Activated CD4-positive, alpha-beta T cell treated with anti-CD3 and anti-CD28 coated beads for 36 hours (primary cell): ENCODE results near the gene HDAC4. TPM values are rescaled to one million over a fixed set of nuclear protein-coding genes. Genes with fewer than 3 reads are reported as not detected.

Experiments used
- ATAC-seq: fragments of 200-7000 bp; cut with Tn5 transposase; one replicate; pipeline ENCODE4 v1.10.0; 2021; ENCODE audit warnings: mild to moderate bottlenecking, moderate library complexity
- CTCF ChIA-PET: fragments of 350-600 bp; sonication (Branson Sonifier 250); formaldehyde crosslinking; loops from one replicate; lab custom pipeline; 2021; ENCODE audit warnings: antibody characterized with exemption; lab: Charles Lee
- POLR2A ChIA-PET: fragments of 350-600 bp; sonication (Branson Sonifier 250); formaldehyde crosslinking; loops from one replicate; lab custom pipeline; 2021; ENCODE audit warnings: antibody characterized with exemption, inconsistent platforms; lab: Charles Lee
- DNase-seq: peaks from one replicate; pipeline ENCODE4 v3.0.0-alpha.2; 2020
- H3K27ac Mint-ChIP-seq: one replicate; pipeline ENCODE4 v1.8.0; 2021; ENCODE audit warnings: mixed read lengths
- H3K27me3 Mint-ChIP-seq: one replicate; pipeline ENCODE4 v1.8.0; 2021; ENCODE audit warnings: mixed read lengths
- H3K36me3 Mint-ChIP-seq: one replicate; pipeline ENCODE4 v1.8.0; 2021; ENCODE audit warnings: low read depth, mixed read lengths
- H3K4me1 Mint-ChIP-seq: one replicate; pipeline ENCODE4 v1.8.0; 2021; ENCODE audit warnings: mixed read lengths
- H3K4me3 Mint-ChIP-seq: one replicate; pipeline ENCODE4 v1.8.0; 2021; ENCODE audit warnings: mild to moderate bottlenecking, moderate library complexity, mixed read lengths
- H3K9me3 Mint-ChIP-seq: one replicate; pipeline ENCODE4 v1.8.0; 2021; ENCODE audit warnings: low read depth, mixed read lengths
- intact Hi-C, 2 experiments: fragments of 100-400 bp; cut with DNase I in 1 of 2; cut with micrococcal nuclease in 1 of 2; formaldehyde crosslinking; loops; one replicate each; pipeline versions ENCODE4 v1.14.2 to v1.15.1; 2022 to 2024; cut with DNase I, micrococcal nuclease
- total RNA-seq, 2 experiments: library from RNA; stranded (reverse); gene quantifications; one replicate each; pipeline ENCODE4 v1.2.3, GENCODE V29; 2021

The HDAC4 gene
- total RNA-seq, 2 experiments from 2014 or later, result 25.4 to 30.4 TPM

DNA sequence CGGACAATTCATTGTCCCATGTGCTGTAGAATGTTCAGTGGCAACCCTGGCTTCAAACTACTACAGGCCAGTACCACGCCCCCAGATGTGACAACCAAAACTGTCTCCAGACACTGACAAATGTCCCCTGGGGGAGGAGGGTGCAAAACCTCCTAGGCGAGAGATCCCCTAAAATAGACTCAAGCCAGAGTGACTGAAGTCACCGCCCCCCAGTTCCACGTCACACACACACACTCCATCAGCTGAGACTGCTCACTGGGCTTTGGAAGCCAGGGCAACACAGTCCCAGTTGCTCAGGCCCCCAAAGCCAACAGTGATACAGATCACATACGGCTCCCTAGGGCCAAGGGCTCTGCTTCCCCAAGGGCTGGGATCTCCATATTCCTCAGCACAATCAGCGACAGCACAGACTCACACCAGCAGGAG, 19.1 kb downstream of the HDAC4 start:
- peak overlapping the region; percentile 94 for H3K27ac Mint-ChIP-seq
- ChIA-PET POLR2A (interaction anchor here (0.9 to 2.6 kb wide), 11 partner anchors 11 to 165 kb away, joined by 3 to 40 read pairs (median 6); partner anchors contain the start of gene HDAC4), CTCF (interaction anchor here (0.7 to 2.9 kb wide), 12 partner anchors 11 to 502 kb away, joined by 3 to 21 read pairs (median 5); no protein-coding TSS in a partner anchor)
- H3K4me3 Mint-ChIP-seq, result peak overlapping the region; percentile 62
- H3K36me3 Mint-ChIP-seq, result peaks cover 10% of the 10 kb centered on the region
- ATAC-seq (peak; percentile 45), DNase-seq (peak; percentile 68)
- no peaks in the 10 kb centered on the region for H3K27me3 Mint-ChIP-seq
- intact Hi-C loops, result loop anchor here (1.0 to 2.0 kb wide), 15 partner anchors 12 to 546 kb away; partner anchors contain the start of gene HDAC4 (in 2 of the 2)
- no peaks in the 10 kb centered on the region for H3K9me3 Mint-ChIP-seq
- H3K4me1 Mint-ChIP-seq, result peaks cover 40% of the 10 kb centered on the region

DNA sequence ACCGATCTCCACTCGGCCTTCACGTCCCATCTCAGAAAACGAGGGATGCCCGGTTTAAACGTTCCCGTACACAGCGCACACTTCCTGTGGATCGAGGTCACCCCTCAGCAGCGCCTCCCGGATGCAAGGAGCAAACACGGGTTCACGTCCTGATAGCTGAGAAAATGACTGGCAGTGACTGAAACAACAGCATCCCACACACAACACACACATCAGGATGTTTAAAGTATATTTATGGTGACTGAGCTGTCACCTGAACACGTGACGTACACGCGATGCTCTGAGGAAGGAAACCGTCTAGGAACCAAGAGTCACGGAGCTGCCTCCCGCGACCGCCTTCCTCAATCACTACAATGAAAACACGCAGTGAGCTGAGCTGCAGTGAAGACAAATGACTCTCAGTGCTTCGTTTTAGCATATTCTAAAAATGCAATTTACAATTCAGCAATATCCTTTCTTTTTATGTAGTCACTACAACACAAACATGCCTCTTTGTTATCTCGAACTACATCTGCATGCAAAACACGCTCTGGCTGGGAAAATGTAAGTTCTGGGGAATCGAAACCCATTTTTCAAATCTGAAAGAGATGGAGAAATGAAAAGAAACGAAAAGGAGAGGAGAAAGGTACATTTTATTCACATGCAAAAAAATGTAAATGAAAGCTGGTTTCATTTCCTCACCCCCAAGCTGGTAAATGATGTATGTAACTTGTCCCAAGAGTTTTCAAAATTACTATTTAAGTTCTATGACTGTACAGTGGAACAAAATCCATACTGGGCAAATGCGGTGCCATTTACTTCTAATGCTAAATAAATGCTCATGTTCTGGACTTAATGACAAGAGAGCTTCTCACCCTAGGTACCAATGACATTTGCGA, 19.8 kb downstream of the HDAC4 start:
- intact Hi-C loops, result loop anchor here (1.0 to 2.0 kb wide), 16 partner anchors 12 to 546 kb away; partner anchors contain the start of gene HDAC4 (in 2 of the 2)
- CTCF ChIA-PET, result interaction anchor here (0.6 to 2.9 kb wide), 14 partner anchors 11 to 503 kb away, joined by 3 to 21 read pairs (median 5); no protein-coding TSS in a partner anchor

DNA sequence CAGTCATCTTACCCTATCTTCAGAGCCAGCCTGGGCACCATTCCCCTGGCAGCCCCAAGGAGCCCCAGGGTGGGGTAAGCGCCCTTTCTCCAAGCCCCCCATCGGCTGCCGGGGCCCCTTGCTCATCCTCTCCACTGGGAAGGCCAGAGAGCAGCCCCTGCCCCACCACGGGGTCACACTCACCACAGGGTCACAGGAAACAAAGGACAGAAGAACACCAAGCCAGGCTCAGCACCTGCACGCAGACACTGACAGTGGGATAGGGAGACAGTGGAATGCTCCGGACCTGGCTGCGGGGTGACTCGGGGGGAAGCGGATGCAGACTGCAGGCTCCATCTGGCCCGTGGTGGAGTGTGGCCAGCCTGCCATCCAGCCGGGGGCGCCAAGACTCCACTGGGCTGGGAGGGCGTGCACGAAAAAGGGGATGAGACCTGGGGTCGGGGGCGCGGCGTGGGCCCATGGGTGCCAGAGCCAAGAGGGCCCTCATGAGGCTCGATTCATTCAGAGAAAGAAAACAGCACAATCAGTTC, 21.1 kb downstream of the HDAC4 start:
- no peaks in the 10 kb centered on the region for H3K9me3 Mint-ChIP-seq
- no peaks in the 10 kb centered on the region for H3K27me3 Mint-ChIP-seq
- no peak overlapping the region for H3K4me3 Mint-ChIP-seq
- ChIA-PET POLR2A (interaction anchor here (2.4 to 2.6 kb wide), 2 partner anchors 10 to 19 kb away, joined by 9 to 40 read pairs; no protein-coding TSS in a partner anchor), CTCF (interaction anchor here (0.6 to 2.1 kb wide), 4 partner anchors 9 to 91 kb away, joined by 5 to 21 read pairs (median 8); no protein-coding TSS in a partner anchor)
- peaks cover 40% of the 10 kb centered on the region for H3K4me1 Mint-ChIP-seq
- intact Hi-C loops, result loop anchor here (1.0 to 2.0 kb wide), 6 partner anchors 52 to 163 kb away; no protein-coding TSS in a partner anchor
- DNase-seq (no peak), ATAC-seq (no peak)
- peaks cover 10% of the 10 kb centered on the region for H3K36me3 Mint-ChIP-seq
- no peak overlapping the region for H3K27ac Mint-ChIP-seq

More for the DNA sequence above, 19.8 kb downstream of the HDAC4 start:
- H3K4me1 Mint-ChIP-seq, result peaks cover 40% of the 10 kb centered on the region
- H3K27me3 Mint-ChIP-seq, result no peaks in the 10 kb centered on the region
- H3K4me3 Mint-ChIP-seq, result peak overlapping the region; percentile 62
- POLR2A ChIA-PET, result interaction anchor here (0.7 to 2.6 kb wide), 14 partner anchors 11 to 164 kb away, joined by 3 to 40 read pairs (median 6); partner anchors contain the start of gene HDAC4
- peak overlapping the region; percentile 94 for H3K27ac Mint-ChIP-seq
- ATAC-seq (peak; percentile 84), DNase-seq (peak; percentile 86)
- peaks cover 10% of the 10 kb centered on the region for H3K36me3 Mint-ChIP-seq
- no peaks in the 10 kb centered on the region for H3K9me3 Mint-ChIP-seq

DNA sequence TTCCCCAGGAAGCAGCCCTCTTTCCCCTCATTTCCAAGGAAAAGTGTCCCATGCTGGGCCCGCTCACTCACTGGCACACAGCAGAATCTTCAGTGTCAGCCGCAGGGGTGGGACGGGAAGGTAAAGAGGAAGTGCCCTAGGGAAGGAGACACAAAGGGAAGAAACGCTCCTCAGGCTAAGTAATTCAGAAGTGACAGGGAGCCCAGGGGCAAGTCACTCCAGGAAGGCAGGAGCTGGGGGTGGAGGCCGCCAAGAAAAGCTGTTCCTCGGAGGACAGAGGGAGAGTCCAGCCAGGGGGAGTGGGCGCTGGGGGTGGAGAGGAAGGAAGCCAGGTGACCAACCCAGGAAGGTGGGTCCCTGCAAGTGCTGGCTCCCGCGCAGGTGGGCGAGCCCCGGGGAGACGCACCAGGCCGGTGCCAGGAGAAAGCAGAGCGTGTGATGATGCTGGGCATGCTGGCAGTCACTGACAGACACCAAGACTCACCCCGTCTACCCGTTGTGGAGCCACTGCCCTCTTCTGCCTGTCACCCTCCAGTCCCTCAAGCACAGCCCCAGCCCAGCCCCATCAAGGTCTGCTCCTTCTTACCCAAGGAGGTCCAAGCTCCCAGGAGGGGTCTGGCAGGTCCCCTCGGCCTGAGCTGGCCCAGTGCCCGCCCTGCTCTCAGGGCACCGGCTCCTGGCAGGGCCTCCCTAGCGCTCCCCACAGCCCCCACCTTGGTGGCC, 21.7 kb downstream of the HDAC4 start:
- Mint-ChIP-seq H3K36me3 (peaks cover 10% of the 10 kb centered on the region), H3K9me3 (no peaks in the 10 kb centered on the region), H3K4me1 (peaks cover 40% of the 10 kb centered on the region), H3K27me3 (no peaks in the 10 kb centered on the region), H3K4me3 (no peak overlapping the region), H3K27ac (no peak overlapping the region)
- ChIA-PET CTCF (interaction anchor here (1.0 kb wide), 1 partner anchor 8 kb away, joined by 3 read pairs; no protein-coding TSS in a partner anchor), POLR2A (no interaction called here)
- ATAC-seq (no peak), DNase-seq (no peak)
- intact Hi-C loops, result no loop called here

DNA sequence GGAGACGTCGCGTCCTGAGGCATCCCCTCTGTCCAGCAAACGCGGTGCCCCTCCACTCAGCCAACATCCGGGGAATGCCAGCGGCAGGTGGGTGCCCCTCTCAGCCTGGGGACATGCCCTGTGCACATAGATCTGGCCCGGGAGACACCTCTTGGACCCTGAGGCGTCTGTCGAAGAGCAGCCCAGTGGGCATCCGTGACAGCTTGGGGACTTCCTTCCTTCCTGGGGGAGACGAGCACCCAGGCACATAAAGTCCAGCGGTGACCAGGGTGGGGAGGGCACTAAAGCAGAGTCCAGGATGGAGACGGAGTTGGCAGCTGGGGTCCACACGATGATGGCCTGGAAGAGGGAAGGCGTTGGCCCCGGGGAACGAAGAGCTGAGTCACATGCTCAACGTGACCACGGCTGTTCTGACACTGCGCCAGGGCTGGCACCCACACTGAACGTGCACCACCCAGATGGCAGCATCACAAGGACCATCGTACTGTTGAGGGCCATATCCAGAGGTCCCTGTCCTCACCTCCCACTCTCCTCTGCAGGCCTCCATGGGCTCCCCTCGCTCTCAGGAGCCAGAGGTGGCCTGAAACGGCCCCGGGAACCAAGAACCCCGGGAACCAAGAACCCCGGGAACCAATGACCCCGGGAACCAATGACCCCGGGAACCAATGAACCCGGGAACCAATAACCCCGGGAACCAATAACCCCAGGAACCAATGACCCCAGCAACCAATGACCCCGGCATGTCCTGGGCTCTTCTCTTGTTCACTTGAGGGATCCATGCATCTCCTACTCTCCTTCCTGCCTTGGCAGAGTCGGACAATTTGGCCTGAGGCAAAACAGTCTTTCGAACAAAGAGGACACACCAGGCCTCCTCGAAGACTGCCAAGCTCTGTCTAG, 22.6 kb downstream of the HDAC4 start:
- POLR2A ChIA-PET, result no interaction called here
- H3K27me3 Mint-ChIP-seq, result no peaks in the 10 kb centered on the region
- H3K4me3 Mint-ChIP-seq, result no peak overlapping the region
- DNase-seq, result no peak
- H3K4me1 Mint-ChIP-seq, result peaks cover 35% of the 10 kb centered on the region
- no peak for ATAC-seq
- H3K36me3 Mint-ChIP-seq, result peaks cover 9% of the 10 kb centered on the region
- no peak overlapping the region for H3K27ac Mint-ChIP-seq
- intact Hi-C loops, result no loop called here
- no peaks in the 10 kb centered on the region for H3K9me3 Mint-ChIP-seq
- CTCF ChIA-PET, result interaction anchor here (1.0 kb wide), 1 partner anchor 8 kb away, joined by 3 read pairs; no protein-coding TSS in a partner anchor

DNA sequence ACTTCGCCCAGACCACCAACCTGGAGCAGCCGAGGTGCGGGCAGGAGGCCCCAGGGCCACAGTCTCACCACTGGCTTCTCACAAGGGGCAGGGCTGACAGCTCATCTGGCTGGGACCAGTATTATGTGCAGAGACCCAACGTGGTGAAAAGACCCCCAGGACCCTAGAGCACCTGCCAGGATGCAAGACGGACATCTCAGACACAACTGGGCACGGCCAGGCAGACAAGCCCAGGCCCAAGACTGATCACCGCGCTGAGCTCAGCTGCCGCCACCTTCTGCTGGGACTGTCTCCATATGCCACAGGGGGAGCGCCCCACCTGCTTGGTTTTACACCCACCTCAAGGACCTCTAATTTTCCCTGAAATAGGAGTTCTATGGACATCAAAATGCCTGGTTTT, 23.2 kb downstream of the HDAC4 start:
- intact Hi-C loops, result no loop called here
- POLR2A ChIA-PET, result no interaction called here
- H3K9me3 Mint-ChIP-seq, result no peaks in the 10 kb centered on the region
- no peak overlapping the region for H3K4me3 Mint-ChIP-seq
- no peak for ATAC-seq
- H3K27ac Mint-ChIP-seq, result no peak overlapping the region
- H3K27me3 Mint-ChIP-seq, result no peaks in the 10 kb centered on the region
- H3K36me3 Mint-ChIP-seq, result peaks cover 5% of the 10 kb centered on the region
- CTCF ChIA-PET, result no interaction called here
- H3K4me1 Mint-ChIP-seq, result peaks cover 28% of the 10 kb centered on the region
- no peak for DNase-seq

DNA sequence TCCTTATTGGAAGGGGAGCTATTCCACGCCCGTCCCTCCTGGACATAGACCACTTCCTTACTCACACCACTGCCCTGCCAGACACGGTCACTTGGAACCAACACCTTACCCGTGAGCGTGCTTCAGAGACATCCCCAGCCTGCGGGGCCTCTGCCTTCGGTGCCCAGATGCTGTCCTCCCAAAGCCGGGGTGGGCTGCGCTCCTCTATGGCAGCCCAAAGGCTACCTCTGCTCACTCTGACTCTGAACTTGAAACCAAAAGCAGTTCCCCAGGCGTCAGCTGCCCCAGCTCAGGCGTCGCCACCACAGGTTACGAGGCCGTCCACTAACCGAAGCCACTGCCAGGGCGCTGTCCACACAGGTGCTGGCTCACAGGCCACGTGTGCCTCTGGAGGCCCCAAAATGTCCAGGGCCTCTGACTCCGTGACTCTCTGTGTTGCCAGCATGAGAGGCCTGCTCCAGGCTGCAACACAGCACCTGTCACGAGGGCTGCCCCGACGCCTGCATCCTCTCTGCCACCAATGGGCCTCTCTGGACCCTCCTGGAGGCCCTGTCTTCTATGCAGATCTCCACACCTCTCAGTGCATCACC, 23.8 kb downstream of the HDAC4 start:
- Mint-ChIP-seq H3K27ac (no peak overlapping the region), H3K4me1 (peaks cover 23% of the 10 kb centered on the region), H3K36me3 (peaks cover 5% of the 10 kb centered on the region), H3K4me3 (no peak overlapping the region), H3K27me3 (no peaks in the 10 kb centered on the region), H3K9me3 (no peaks in the 10 kb centered on the region)
- intact Hi-C loops, result no loop called here
- ChIA-PET CTCF (no interaction called here), POLR2A (no interaction called here)
- no peak for DNase-seq
- no peak for ATAC-seq

DNA sequence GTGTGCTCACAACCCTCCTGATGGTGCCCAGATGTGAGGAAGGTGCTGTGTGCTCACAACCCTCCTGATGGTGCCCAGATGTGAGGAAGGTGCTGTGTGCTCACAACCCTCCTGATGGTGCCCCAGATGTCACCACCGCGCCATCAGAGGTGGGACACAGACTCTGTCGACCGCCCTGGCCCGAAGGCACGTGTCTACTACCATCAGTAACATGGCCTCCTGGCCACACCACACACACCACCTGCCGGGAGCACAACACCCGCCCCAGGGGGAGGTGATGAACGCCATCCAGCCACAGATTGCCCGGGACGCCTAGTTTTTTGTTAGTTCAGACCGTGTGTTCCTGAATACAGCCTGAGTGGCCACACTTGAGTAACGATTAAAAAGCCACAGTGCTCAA, 24.5 kb downstream of the HDAC4 start:
- intact Hi-C loops, result no loop called here
- H3K4me3 Mint-ChIP-seq, result no peak overlapping the region
- no peaks in the 10 kb centered on the region for H3K9me3 Mint-ChIP-seq
- POLR2A ChIA-PET, result no interaction called here
- DNase-seq (no peak), ATAC-seq (no peak)
- peaks cover 16% of the 10 kb centered on the region for H3K4me1 Mint-ChIP-seq
- H3K27me3 Mint-ChIP-seq, result no peaks in the 10 kb centered on the region
- peaks cover 5% of the 10 kb centered on the region for H3K36me3 Mint-ChIP-seq
- CTCF ChIA-PET, result no interaction called here
- no peak overlapping the region for H3K27ac Mint-ChIP-seq

DNA sequence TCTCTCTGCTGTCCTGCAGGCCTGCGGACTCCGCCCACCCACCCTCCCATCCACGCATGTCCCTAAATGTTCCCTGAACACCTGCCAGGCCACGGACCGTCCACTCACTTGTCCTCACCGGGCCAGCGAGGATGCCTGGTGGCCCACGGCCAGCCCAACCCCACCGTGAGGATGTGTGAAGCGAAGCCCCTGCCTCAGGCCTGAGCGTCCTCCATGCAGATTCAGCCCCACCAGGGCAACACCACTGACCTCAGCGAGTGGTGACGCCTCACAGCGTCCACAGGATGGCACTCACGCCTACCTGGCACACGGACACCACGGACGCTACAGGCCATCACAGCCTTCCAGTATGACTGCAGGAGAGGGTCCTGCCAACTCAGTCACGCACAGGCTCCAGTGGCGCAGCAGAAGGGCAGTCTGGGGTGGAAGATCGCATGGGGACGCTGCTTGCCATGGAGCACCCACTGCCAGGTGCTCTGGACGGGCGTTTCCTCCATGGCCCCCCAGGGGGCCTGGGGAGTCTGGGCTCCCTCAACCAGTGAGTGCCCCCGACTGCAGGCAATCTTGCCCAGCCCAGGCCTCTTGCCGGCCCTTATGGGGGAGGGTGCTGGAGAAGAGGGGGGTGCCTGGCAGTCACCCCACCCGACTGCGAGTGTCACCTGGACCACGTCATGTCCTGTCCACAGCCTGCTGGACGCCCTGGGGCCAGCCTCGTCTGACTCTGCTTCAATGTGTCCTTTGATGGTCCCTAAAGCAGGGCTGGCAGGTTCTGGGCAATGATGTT, 25.4 kb downstream of the HDAC4 start:
- intact Hi-C loops, result no loop called here
- ATAC-seq (no peak), DNase-seq (no peak)
- Mint-ChIP-seq H3K9me3 (no peaks in the 10 kb centered on the region), H3K27ac (no peak overlapping the region), H3K4me3 (no peak overlapping the region), H3K36me3 (peaks cover 3% of the 10 kb centered on the region), H3K4me1 (peaks cover 8% of the 10 kb centered on the region), H3K27me3 (no peaks in the 10 kb centered on the region)
- CTCF ChIA-PET, result no interaction called here
- POLR2A ChIA-PET, result no interaction called here
